Spleen (tissue), 11 donors: Measurements from ENCODE around the gene CLMP. TPM values are rescaled to one million over a fixed set of nuclear protein-coding genes. Genes with fewer than 3 reads are reported as not detected.
A peak's percentile ranks its signal among the peaks of the same experiment; 100 is the strongest.

ENCODE experiments used
- DNase-seq: peaks from one replicate; pipeline ENCODE4 v3.0.0-alpha.2; 2020
- H3K27ac ChIP-seq, 8 donors: fragments of 200-600 bp; sonication (generic) in 7 of 8; 1 replicate in 4 of 8; 2 replicates in 4 of 8; pipeline versions ENCODE4 v1.5.0 to v1.8.0; 2016 to 2021; ENCODE audit warnings: inconsistent platforms in 4 of 8, mild to moderate bottlenecking in 4 of 8, moderate library complexity in 1 of 8
- H3K27me3 ChIP-seq, 7 donors: fragments of 200-600 bp; sonication (generic) in 6 of 7; replicated peaks in 1 of 7; 1 replicate in 4 of 7; 2 replicates in 3 of 7; pipeline versions ENCODE4 v1.5.0 to v1.8.0; 2016 to 2021; ENCODE audit warnings: inconsistent platforms in 3 of 7, mild to moderate bottlenecking in 1 of 7
- H3K36me3 ChIP-seq, 6 donors: fragments of 200-600 bp; sonication (generic) in 5 of 6; 1 replicate in 4 of 6; 2 replicates in 2 of 6; pipeline versions ENCODE4 v1.5.0 to v1.8.0; 2016 to 2021; ENCODE audit warnings: inconsistent platforms in 2 of 6
- H3K4me1 ChIP-seq, 6 donors: fragments of 200-600 bp; sonication (generic) in 5 of 6; 1 replicate in 3 of 6; 2 replicates in 3 of 6; pipeline versions ENCODE4 v1.5.0 to v1.8.0; 2016 to 2021; ENCODE audit warnings: inconsistent platforms in 3 of 6
- H3K4me3 ChIP-seq, 8 donors: fragments of 200-600 bp; sonication (generic) in 7 of 8; 1 replicate in 4 of 8; 2 replicates in 4 of 8; pipeline versions ENCODE4 v1.5.0 to v1.8.0; 2016 to 2021; ENCODE audit warnings: inconsistent platforms in 4 of 8, mild to moderate bottlenecking in 4 of 8, moderate library complexity in 2 of 8
- H3K9me3 ChIP-seq, 8 donors: fragments of 200-600 bp; sonication (generic) in 7 of 8; 1 replicate in 4 of 8; 2 replicates in 4 of 8; pipeline versions ENCODE4 v1.5.0 to v1.8.0; 2016 to 2021; ENCODE audit warnings: inconsistent platforms in 4 of 8
- CTCF ChIP-seq, 11 experiments: fragments of 200-600 bp in 7 of 11; fragments of 450-650 bp in 4 of 11; sonication (generic) in 4 of 11; IDR thresholded peaks in 8 of 11; conservative IDR thresholded peaks in 3 of 11; 1 replicate in 7 of 11; 2 replicates in 4 of 11; pipeline versions ENCODE4 v1.4.0 to v1.8.0; 2016 to 2021; ENCODE audit warnings: antibody characterized with exemption in 11 of 11, inconsistent platforms in 4 of 11, mild to moderate bottlenecking in 1 of 11
- POLR2A ChIP-seq, 3 donors: fragments of 450-650 bp; IDR thresholded peaks; one replicate each; pipeline ENCODE4 v1.5.1; 2017; ENCODE audit warnings: antibody characterized with exemption in 3 of 3, mild to moderate bottlenecking in 1 of 3
- POLR2AphosphoS5 ChIP-seq, 3 donors: sonication (generic); formaldehyde crosslinking; IDR thresholded peaks; one replicate each; pipeline ENCODE4 v1.5.1; 2017; ENCODE audit warnings: antibody characterized with exemption in 3 of 3
- WGBS, 5 donors: extraction: QIAGEN DNeasy Blood & Tissue Kit in 3 of 5; methylation state at CpG; one replicate each; pipeline versions ENCODE4 v1.1.5 to v1.1.7; 2013 to 2018; 5-methylcytosine and 5-hydroxymethylcytosine counted together
- intact Hi-C: fragments of 100-400 bp; cut with DNase I; formaldehyde crosslinking; loops from one replicate; pipeline ENCODE4 v1.15.0; 2023; ENCODE audit warnings: low total_unique reads
- polyA plus RNA-seq, 3 donors: library from polyadenylated mRNA; stranded (reverse); fragments of 200-250 nt; gene quantifications; one replicate each; pipeline ENCODE4 v1.2.1, GENCODE V29; 2013
- total RNA-seq, 7 donors: library from RNA; depleted of rRNA in 3 of 7; stranded (reverse); fragments of >200 nt in 3 of 7; fragmentation: NEBNext Ultra II Directional in 4 of 7; extraction: Animal tissue kit (Norgen Biotek cat#: 25700) in 4 of 7; gene quantifications; one replicate each; pipeline versions ENCODE4 v1.1.0 to v1.2.1, GENCODE V29; 2016 to 2021
- donor health status: healthy with polysubstance abuse.
- donor health status: DM: no; HTN: no; CAD: no; lungs with moderate emphysema.
- donor health status: DM: no; HTN: no; CAD: no.
- donor health status: Bipolar disorder and iron deficiency.
- donor health status: healthy.
- donor health status: DM: no; HTN: no; CAD: no.
- donor health status: DM: yes; HTN: yes; CAD: no.

The CLMP gene
- total and polyA plus RNA-seq, 10 donors = 3.1 to 36.5 (median 13.1) TPM

DNA sequence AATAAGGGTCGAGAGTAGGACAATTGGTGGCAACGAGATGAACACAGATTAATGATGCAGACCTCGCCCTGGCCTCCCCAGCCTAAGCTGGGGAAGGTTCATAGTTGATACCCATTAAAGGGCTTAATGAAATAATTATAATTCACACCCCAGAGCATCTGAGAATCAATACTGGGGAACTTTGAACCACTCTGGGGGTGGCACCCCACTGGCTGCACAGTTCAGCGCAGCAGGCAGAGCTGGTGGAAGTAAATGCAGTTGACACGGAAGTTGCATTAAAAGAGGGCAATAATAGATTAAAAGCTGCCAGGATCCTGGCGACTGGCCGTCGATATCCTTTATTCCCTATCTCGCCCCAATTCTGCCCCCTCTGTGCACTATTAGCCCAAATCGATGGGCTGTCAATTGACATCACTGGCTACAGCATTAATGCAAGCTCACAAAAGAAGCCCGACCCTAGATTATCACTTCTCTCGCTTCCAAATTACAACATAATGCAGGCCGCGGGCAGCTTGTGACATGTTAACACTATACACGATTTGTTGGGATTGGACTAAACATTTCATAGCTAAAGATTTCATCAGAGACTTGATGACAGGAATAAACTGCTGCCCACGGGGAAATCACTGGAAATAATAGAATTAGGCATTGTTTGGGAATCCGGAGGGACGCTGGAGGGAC is 147.6 kb downstream of the CLMP start:
- Histone ChIP-seq H3K9me3 (no peaks in the 10 kb centered on the region), H3K36me3 (peaks cover 0 to 10% (median 0%) of the 10 kb centered on the region in 6 donors), H3K27ac (peak overlapping the region in 5 of 8 donors; percentile 36 to 72 (median 51)), H3K4me1 (no peaks in the 10 kb centered on the region), H3K4me3 (no peak overlapping the region), H3K27me3 (no peaks in the 10 kb centered on the region)
- intact Hi-C loops = no loop called here
- DNase-seq = no peak
- 73 to 86% (median 77%) methylated on average over 18 of the region's 18 CpGs for WGBS, 5 donors
- TF ChIP-seq POLR2A (IDR thresholded peaks at IDR 0.05) = no peak
- no peak for TF ChIP-seq CTCF (IDR thresholded peaks at IDR 0.05 in 8 of 11, conservative IDR thresholded peaks at IDR 0.05 in 3 of 11)
- no peak for TF ChIP-seq POLR2AphosphoS5 (IDR thresholded peaks at IDR 0.05)

DNA sequence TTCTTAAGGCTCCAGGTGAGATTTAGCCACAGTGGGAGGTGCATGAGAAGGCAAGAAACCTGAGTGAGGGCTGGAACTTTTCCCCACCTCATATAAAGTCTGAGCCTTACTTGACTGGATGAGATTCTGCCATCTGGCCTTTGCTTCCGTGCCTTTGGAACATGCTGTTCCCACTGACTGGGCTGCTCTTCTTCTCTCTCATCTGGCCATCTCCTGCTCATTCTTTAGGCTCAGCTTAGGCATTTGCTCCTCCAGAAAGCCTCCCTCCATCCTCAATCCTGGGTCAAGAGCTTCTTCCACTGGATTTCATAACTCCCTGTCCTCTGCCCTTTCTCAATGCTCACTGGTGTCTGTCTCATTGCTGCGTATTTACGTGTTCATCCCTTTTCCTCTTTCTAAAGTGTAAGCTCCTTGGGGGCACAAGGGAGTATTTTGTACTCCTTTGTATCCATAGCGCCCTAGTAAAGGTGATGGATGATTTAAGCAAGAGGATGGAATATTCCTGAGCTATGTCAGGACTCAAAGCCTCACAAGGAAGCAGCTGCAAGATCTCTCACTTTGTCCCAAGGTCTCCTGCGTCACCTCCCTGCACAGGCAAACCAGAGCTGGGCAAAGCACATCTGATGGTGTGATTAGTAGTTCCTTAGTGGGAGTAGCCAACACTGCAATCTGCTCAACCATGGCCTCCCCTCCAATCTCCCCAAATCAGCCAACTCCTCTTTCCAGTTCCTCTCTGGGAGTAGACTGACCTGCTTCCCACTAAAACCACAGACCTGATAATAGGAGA is 148.4 kb downstream of the CLMP start:
- Histone ChIP-seq H3K9me3 (no peaks in the 10 kb centered on the region), H3K4me3 (no peak overlapping the region), H3K27me3 (no peaks in the 10 kb centered on the region), H3K27ac (peak overlapping the region in 5 of 8 donors; percentile 47 to 78 (median 59)), H3K4me1 (no peaks in the 10 kb centered on the region), H3K36me3 (peaks cover 0 to 3% (median 0%) of the 10 kb centered on the region in 6 donors)
- intact Hi-C loops = no loop called here
- 61 to 81% (median 65%) methylated on average over 5 of the region's 5 CpGs for WGBS, 5 donors
- no peak for DNase-seq
- TF ChIP-seq POLR2AphosphoS5 (IDR thresholded peaks at IDR 0.05) (peak in 1 of 3 donors; percentile 69), CTCF (IDR thresholded peaks at IDR 0.05 in 8 of 11, conservative IDR thresholded peaks at IDR 0.05 in 3 of 11) (no peak), POLR2A (IDR thresholded peaks at IDR 0.05) (no peak)

DNA sequence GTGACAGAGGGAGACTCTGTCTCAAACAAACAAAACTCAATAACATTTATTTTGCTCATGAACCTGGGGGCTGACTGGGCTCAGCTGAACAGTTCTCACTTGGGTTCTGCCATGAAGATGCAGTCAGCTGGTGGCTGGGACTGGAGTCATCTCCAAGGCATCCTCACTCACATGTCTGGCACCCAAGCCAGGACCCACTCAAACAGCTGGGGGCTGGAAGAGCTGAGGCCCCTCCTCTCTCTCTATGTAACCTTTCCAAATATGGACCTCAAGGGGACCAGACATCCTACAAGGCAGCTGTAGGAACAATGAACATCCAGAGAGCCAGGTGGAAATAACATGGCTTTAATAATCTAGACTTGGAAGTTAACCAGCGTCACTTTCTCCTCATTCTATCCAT is 149.9 kb downstream of the CLMP start:
- Histone ChIP-seq H3K9me3 (no peaks in the 10 kb centered on the region), H3K4me3 (no peak overlapping the region), H3K4me1 (peaks cover 0 to 3% (median 0%) of the 10 kb centered on the region in 6 donors), H3K36me3 (no peaks in the 10 kb centered on the region), H3K27ac (peak overlapping the region in 2 of 8 donors; percentile 26 to 72), H3K27me3 (no peaks in the 10 kb centered on the region)
- intact Hi-C loops = no loop called here
- 83 to 100% (median 100%) methylated on average over 1 of the region's 1 CpG for WGBS, 5 donors
- TF ChIP-seq POLR2A (IDR thresholded peaks at IDR 0.05) (no peak), POLR2AphosphoS5 (IDR thresholded peaks at IDR 0.05) (no peak), CTCF (IDR thresholded peaks at IDR 0.05 in 8 of 11, conservative IDR thresholded peaks at IDR 0.05 in 3 of 11) (no peak)
- no peak for DNase-seq

- Histone ChIP-seq H3K4me3 (no peak overlapping the region), H3K36me3 (no peaks in the 10 kb centered on the region), H3K9me3 (no peaks in the 10 kb centered on the region), H3K4me1 (peaks cover 0 to 3% (median 0%) of the 10 kb centered on the region in 6 donors), H3K27ac (no peak overlapping the region), H3K27me3 (no peaks in the 10 kb centered on the region)
- no peak for DNase-seq
- no peak for TF ChIP-seq CTCF (IDR thresholded peaks at IDR 0.05 in 8 of 11, conservative IDR thresholded peaks at IDR 0.05 in 3 of 11)
- TF ChIP-seq POLR2A (IDR thresholded peaks at IDR 0.05) = no peak
- no peak for TF ChIP-seq POLR2AphosphoS5 (IDR thresholded peaks at IDR 0.05)
- WGBS, 5 donors = 83 to 98% (median 94%) methylated on average over 9 to 10 of the region's 10 CpGs
- intact Hi-C loops = no loop called here
These were observed 153.9 kb downstream of the CLMP start for GRCh38 chr11:123041185-123041584.
